ENCODE results near the gene LYAR. TPM values are rescaled to one million over a fixed set of nuclear protein-coding genes. Genes with fewer than 3 reads are reported as not detected.

The LYAR gene
- total and polyA plus RNA-seq, 2 of the 13 experiments (the other 11 are each of a cell fraction or from before 2014, with no cell fraction given): 7.8 to 94.2 TPM

- TF ChIP-seq ZNF441 (CRISPR knock-in tag; IDR thresholded peaks at IDR 0.05; ENCODE audit: borderline replicate concordance): peak; percentile 62; the same call in 1 of the 2 replicates
- 0 out of 2 replicates have a peak, but pooled peaks have one; percentile 31 for TF ChIP-seq FLYWCH1 (CRISPR knock-in tag; IDR thresholded peaks at IDR 0.05)
- no peak for TF ChIP-seq ZKSCAN1 (IDR thresholded peaks at IDR 0.05; ENCODE audit: low read length)
- TF ChIP-seq PRPF4 (IDR thresholded peaks at IDR 0.05; ENCODE audit: low read depth, low read length, poor library complexity, severe bottlenecking): no peak
- TF ChIP-seq, protein P1, sequence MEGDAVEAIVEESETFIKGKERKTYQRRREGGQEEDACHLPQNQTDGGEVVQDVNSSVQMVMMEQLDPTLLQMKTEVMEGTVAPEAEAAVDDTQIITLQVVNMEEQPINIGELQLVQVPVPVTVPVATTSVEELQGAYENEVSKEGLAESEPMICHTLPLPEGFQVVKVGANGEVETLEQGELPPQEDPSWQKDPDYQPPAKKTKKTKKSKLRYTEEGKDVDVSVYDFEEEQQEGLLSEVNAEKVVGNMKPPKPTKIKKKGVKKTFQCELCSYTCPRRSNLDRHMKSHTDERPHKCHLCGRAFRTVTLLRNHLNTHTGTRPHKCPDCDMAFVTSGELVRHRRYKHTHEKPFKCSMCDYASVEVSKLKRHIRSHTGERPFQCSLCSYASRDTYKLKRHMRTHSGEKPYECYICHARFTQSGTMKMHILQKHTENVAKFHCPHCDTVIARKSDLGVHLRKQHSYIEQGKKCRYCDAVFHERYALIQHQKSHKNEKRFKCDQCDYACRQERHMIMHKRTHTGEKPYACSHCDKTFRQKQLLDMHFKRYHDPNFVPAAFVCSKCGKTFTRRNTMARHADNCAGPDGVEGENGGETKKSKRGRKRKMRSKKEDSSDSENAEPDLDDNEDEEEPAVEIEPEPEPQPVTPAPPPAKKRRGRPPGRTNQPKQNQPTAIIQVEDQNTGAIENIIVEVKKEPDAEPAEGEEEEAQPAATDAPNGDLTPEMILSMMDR (CRISPR knock-in tag; IDR thresholded peaks at IDR 0.05): peak; percentile 36
- TF ChIP-seq HDAC2 (CRISPR knock-in tag; IDR thresholded peaks at IDR 0.05): peak; percentile 77
- TF ChIP-seq HNRNPH1 (optimal IDR thresholded peaks at IDR 0.05; ENCODE audit: low read depth, low read length): no peak
- no peak for TF ChIP-seq SRSF4 (IDR thresholded peaks at IDR 0.05; ENCODE audit: low read depth, low read length, poor library complexity, severe bottlenecking)
- no peak for TF ChIP-seq ZNF484 (CRISPR knock-in tag; IDR thresholded peaks at IDR 0.05; ENCODE audit: borderline replicate concordance, low read depth)
- TF ChIP-seq HNF4G (IDR thresholded peaks at IDR 0.05; ENCODE audit: borderline replicate concordance, low read depth, low read length): no peak
- TF ChIP-seq HNF4G (CRISPR knock-in tag; IDR thresholded peaks at IDR 0.05; ENCODE audit: borderline replicate concordance, low read depth): no peak
- no peak for TF ChIP-seq STAT6 (CRISPR knock-in tag; IDR thresholded peaks at IDR 0.05; ENCODE audit: borderline replicate concordance)
- no peak for TF ChIP-seq ZNF207 (IDR thresholded peaks at IDR 0.05; ENCODE audit: borderline replicate concordance)
- TF ChIP-seq FOXM1 (CRISPR knock-in tag; IDR thresholded peaks at IDR 0.05): no peak
- TF ChIP-seq, protein P2, sequence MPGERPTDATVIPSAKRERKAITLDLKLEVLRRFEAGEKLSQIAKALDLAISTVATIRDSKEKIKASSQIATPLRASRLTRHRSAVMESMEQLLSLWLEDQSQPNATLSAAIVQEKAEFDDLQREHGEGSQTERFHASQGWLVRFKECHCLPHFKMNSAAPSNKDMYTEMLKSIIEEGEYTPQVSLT (CRISPR knock-in tag; IDR thresholded peaks at IDR 0.05; ENCODE audit: borderline replicate concordance, low read depth): no peak
- peak; percentile 92; the same call in 1 of the 2 replicates for TF ChIP-seq RELA (CRISPR knock-in tag; IDR thresholded peaks at IDR 0.05)
- 0 out of 2 replicates have a peak, but pooled peaks have one; percentile 44 for TF ChIP-seq ETV6 (CRISPR knock-in tag; conservative IDR thresholded peaks at IDR 0.05)
- peak; percentile 95; the same call in 1 of the 2 replicates for TF ChIP-seq KAT7 (CRISPR knock-in tag; IDR thresholded peaks at IDR 0.05; ENCODE audit: borderline replicate concordance)
- TF ChIP-seq MXD3 (CRISPR knock-in tag; IDR thresholded peaks at IDR 0.05): peak; percentile 71
- 0 out of 2 replicates have a peak, but pooled peaks have one; percentile 20 for TF ChIP-seq TP53 (CRISPR knock-in tag; conservative IDR thresholded peaks at IDR 0.05)
- no peak for TF ChIP-seq ZNF678 (CRISPR knock-in tag; IDR thresholded peaks at IDR 0.05)
- TF ChIP-seq RCOR2 (CRISPR knock-in tag; IDR thresholded peaks at IDR 0.05): no peak
- TF ChIP-seq ZNF607 (CRISPR knock-in tag; IDR thresholded peaks at IDR 0.05; ENCODE audit: borderline replicate concordance): peak; percentile 60; the same call in 1 of the 2 replicates
- TF ChIP-seq ZNF30 (CRISPR knock-in tag; IDR thresholded peaks at IDR 0.05): 0 out of 2 replicates have a peak, but pooled peaks have one; percentile 68
- TF ChIP-seq ZSCAN12 (CRISPR knock-in tag; IDR thresholded peaks at IDR 0.05): no peak
These were observed 41.7 kb downstream of the LYAR start, which contains the start of gene TMEM128 (continued) for GRCh38 chr4:4248029-4248884.

All from HepG2 (cell line).